HEK293T (cell line): ENCODE data around the gene ANXA6.

Experiments
- CTCF ChIA-PET: fragments of 350-600 bp; formaldehyde crosslinking; extraction: SDS; loops from one replicate; lab custom pipeline; 2021; ENCODE audit warnings: antibody characterized with exemption, inconsistent platforms; lab: Yijun Ruan, JAX
- POLR2A ChIA-PET: fragments of 350-600 bp; formaldehyde crosslinking; extraction: SDS; loops from one replicate; lab custom pipeline; 2020; ENCODE audit warnings: antibody characterized with exemption, inconsistent platforms; lab: Yijun Ruan, JAX
- DNase-seq: peaks from one replicate; pipeline ENCODE4 v3.0.0; 2012; ENCODE audit warnings: mixed read lengths; ENCODE audit errors: extremely low spot score
- ARNT ChIP-seq: fragments of 450-650 bp; IDR thresholded peaks from 2 replicates; pipeline ENCODE4 v1.6.1; 2017; ENCODE audit warnings: mild to moderate bottlenecking
- BHLHE40 ChIP-seq: fragments of 450-650 bp; IDR thresholded peaks from 2 replicates; pipeline ENCODE4 v1.6.1; 2016; ENCODE audit warnings: mild to moderate bottlenecking, moderate library complexity, borderline replicate concordance
- CTBP1 ChIP-seq: fragments of 450-650 bp; IDR thresholded peaks from 2 replicates; pipeline ENCODE4 v1.6.1; 2016; ENCODE audit warnings: borderline replicate concordance
- ELF4 ChIP-seq: fragments of 450-650 bp; IDR thresholded peaks from 2 replicates; pipeline ENCODE4 v1.6.1; 2017; ENCODE audit warnings: antibody characterized with exemption
- FOXA1 ChIP-seq: fragments of 450-650 bp; IDR thresholded peaks from 2 replicates; pipeline ENCODE4 v1.6.1; 2016; ENCODE audit warnings: mild to moderate bottlenecking
- FOXK2 ChIP-seq: fragments of 450-650 bp; IDR thresholded peaks from 2 replicates; pipeline ENCODE4 v1.6.1; 2016; ENCODE audit warnings: mild to moderate bottlenecking
- FOXM1 ChIP-seq: fragments of 450-650 bp; IDR thresholded peaks from 2 replicates; pipeline ENCODE4 v1.6.1; 2017; ENCODE audit warnings: mild to moderate bottlenecking, borderline replicate concordance
- HDGF ChIP-seq: fragments of 450-650 bp; IDR thresholded peaks from 2 replicates; pipeline ENCODE4 v1.6.1; 2017; ENCODE audit warnings: antibody characterized with exemption, borderline replicate concordance
- L3MBTL2 ChIP-seq: fragments of 450-650 bp; conservative IDR thresholded peaks from 2 replicates; pipeline ENCODE4 v1.6.1; 2016; ENCODE audit warnings: mild to moderate bottlenecking
- LEF1 ChIP-seq: fragments of 450-650 bp; IDR thresholded peaks from 2 replicates; pipeline ENCODE4 v1.6.1; 2017; ENCODE audit warnings: mild to moderate bottlenecking, borderline replicate concordance
- NFRKB ChIP-seq: fragments of 450-650 bp; IDR thresholded peaks from 2 replicates; pipeline ENCODE4 v1.6.1; 2016; ENCODE audit warnings: mild to moderate bottlenecking, moderate library complexity
- SP1 ChIP-seq: fragments of 450-650 bp; IDR thresholded peaks from 2 replicates; pipeline ENCODE4 v1.6.1; 2017
- SUZ12 ChIP-seq: fragments of 450-650 bp; IDR thresholded peaks from 2 replicates; pipeline ENCODE4 v1.6.1; 2016; ENCODE audit warnings: mild to moderate bottlenecking
- TARDBP ChIP-seq: fragments of 450-650 bp; IDR thresholded peaks from 2 replicates; pipeline ENCODE4 v1.6.1; 2016
- ZNF384 ChIP-seq: fragments of 450-650 bp; IDR thresholded peaks from 2 replicates; pipeline ENCODE4 v1.6.1; 2016
- TF ChIP-seq, protein P1 (sequence below): fragments of 450-650 bp; IDR thresholded peaks from 2 replicates; pipeline ENCODE4 v1.6.1; 2016

The ANXA6 gene

DNA sequence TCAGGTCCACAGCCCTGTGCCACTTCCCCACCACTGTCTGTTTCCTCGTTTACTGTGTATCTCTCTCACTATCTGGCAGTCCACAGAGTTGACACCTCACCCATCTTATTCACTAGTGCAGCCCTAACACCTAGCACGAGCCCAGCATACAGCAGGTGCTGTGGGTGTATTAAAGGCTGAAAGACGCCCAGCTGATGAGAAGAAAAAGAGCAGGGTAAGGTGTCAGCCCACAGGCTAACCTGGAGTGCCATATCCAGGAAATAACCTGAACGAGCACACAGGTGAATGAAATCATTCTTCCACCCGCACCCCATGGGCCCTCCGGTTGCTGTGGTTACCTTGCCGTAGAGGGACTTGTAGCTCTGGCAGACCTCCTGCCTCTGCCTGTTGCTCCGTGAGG is 18.6 kb downstream of the ANXA6 start:
- DNase-seq: no peak
- ChIA-PET CTCF (no interaction called here), POLR2A (no interaction called here)
- TF ChIP-seq SP1: no peak
- TF ChIP-seq NFRKB: no peak
- no peak for TF ChIP-seq FOXA1
- no peak for TF ChIP-seq LEF1
- no peak for TF ChIP-seq SUZ12
- TF ChIP-seq HDGF: no peak
- TF ChIP-seq, protein P1, sequence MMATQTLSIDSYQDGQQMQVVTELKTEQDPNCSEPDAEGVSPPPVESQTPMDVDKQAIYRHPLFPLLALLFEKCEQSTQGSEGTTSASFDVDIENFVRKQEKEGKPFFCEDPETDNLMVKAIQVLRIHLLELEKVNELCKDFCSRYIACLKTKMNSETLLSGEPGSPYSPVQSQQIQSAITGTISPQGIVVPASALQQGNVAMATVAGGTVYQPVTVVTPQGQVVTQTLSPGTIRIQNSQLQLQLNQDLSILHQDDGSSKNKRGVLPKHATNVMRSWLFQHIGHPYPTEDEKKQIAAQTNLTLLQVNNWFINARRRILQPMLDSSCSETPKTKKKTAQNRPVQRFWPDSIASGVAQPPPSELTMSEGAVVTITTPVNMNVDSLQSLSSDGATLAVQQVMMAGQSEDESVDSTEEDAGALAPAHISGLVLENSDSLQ: no peak
- TF ChIP-seq FOXM1: no peak
- no peak for TF ChIP-seq ELF4
- no peak for TF ChIP-seq TARDBP
- no peak for TF ChIP-seq CTBP1
- no peak for TF ChIP-seq ZNF384
- TF ChIP-seq FOXK2: no peak

DNA sequence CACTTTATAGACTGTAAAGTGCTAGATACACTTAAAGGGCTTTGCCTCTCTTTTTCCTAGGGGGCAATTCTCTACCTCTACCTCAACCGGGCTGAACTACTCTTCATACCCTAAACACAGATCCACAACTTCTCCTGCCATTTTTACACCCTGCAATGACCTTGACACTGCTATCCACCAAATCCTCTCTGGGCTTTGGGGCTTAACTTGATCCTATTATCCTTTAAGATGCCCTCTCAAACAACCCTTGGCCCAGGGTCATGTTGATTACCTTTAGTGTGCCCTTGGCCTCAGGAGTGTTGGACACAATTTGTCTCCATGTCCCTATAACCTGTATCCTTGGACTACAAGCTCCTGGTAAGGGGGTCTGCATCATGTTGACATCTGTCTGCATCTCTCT is 19.5 kb downstream of the ANXA6 start:
- no peak for DNase-seq
- ChIA-PET CTCF (no interaction called here), POLR2A (no interaction called here)
- TF ChIP-seq ARNT (no peak), CTBP1 (no peak), LEF1 (no peak), FOXA1 (no peak)
- TF ChIP-seq, protein P1: no peak

DNA sequence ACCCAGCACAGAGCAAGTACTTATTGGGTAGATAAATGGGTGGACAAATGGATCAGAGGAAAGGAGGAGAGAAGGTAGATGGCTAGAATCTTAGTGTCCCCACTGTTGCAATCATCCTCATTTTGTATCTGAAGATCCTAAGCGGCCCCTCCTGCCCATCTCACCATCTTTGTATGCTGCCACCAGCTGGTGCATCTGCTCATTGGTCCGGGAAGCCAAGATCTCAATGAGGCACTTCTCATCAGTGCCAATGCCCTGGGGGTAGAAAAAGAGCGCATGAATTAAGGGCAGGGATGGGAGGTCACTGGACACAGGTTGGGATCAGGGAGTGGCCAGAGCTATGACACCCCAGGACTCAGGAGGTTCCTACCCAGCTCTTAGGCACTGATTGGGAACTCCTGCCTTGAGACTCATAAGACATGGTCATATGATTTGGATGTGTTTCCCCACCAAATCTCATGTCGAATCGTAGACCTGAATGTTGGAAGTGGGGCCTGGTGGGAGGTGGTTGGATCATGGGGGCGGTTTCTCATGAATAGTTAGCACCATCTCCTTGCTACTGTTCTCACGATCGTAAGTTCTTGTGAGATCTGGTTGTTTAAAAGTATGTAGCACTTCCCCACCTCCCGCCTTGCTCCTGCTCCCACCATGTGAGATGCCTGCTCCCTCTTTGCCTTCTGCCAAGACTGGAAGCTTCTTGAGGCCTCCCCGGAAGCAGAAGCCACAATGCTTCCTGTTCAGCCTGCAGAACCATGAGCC is 20.3 kb downstream of the ANXA6 start:
- TF ChIP-seq FOXA1 (no peak), NFRKB (no peak), ZNF384 (no peak), FOXM1 (no peak), LEF1 (no peak), HDGF (no peak), SUZ12 (no peak), SP1 (no peak), ELF4 (no peak), FOXK2 (no peak), L3MBTL2 (no peak), ARNT (no peak), CTBP1 (no peak), TARDBP (no peak), BHLHE40 (no peak)
- TF ChIP-seq, protein P1: no peak
- CTCF ChIA-PET: interaction anchor here (0.6 kb wide), 1 partner anchor 90 kb away, joined by 4 read pairs; no protein-coding TSS in a partner anchor
- no peak for DNase-seq
- POLR2A ChIA-PET: no interaction called here

DNA sequence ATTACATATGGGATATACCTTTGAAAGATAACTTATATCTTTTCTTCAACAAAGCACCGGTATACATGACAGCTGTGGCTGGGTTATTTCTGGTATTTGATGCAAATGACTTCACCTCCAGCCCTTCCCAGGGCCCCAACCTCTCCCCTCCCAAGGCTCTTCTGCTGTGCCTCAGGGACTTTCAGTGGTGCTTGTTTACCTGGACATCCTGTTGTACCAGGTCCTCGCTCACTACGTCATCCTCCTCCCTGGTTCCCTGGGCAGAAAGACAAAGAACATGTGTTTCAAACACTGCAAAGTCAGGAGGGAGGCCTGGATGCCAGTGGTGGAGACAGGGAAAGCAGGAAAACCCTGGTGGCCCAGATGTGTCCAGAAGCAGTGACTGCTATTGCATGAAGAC is 23.4 kb downstream of the ANXA6 start:
- DNase-seq: no peak
- ChIA-PET CTCF (interaction anchor here (0.6 to 1.4 kb wide), 2 partner anchors 8 to 16 kb away, joined by 3 to 7 read pairs; no protein-coding TSS in a partner anchor), POLR2A (no interaction called here)

DNA sequence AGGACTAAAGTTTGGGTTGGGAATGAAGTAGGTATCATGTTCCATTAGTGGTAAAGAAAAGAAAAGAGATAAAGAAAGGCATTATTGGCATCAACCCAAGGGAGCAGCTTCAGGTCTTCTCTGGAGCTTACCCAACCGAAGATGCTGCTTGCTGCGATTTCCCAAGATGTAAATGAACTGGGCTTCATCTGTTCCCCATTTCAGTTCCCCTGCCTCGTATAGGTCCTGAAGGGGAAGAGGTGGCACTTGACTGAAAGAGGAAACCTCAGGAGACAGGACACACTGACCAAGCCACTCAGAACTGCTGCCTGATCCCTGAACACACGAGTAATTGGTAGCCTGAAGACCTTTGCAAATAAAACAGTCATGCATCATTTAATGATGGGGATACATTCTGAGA is 24.6 kb downstream of the ANXA6 start:
- no peak for TF ChIP-seq SUZ12
- TF ChIP-seq L3MBTL2: no peak
- TF ChIP-seq HDGF: no peak
- TF ChIP-seq SP1: no peak
- TF ChIP-seq TARDBP: no peak
- no peak for TF ChIP-seq CTBP1
- TF ChIP-seq ELF4: no peak
- no peak for TF ChIP-seq NFRKB
- TF ChIP-seq ZNF384: no peak
- TF ChIP-seq FOXM1: no peak
- TF ChIP-seq FOXK2: no peak
- TF ChIP-seq LEF1: no peak
- no peak for TF ChIP-seq FOXA1
- POLR2A ChIA-PET: interaction anchor here (2.1 kb wide), 1 partner anchor 24 kb away, joined by 6 read pairs; the partner anchor contains the start of gene ANXA6

More for the DNA sequence above, 23.4 kb downstream of the ANXA6 start:
- TF ChIP-seq ZNF384 (no peak), NFRKB (no peak), SP1 (no peak), TARDBP (no peak), L3MBTL2 (no peak), LEF1 (no peak), HDGF (no peak), SUZ12 (no peak), CTBP1 (no peak), ARNT (no peak), FOXK2 (no peak), ELF4 (no peak), BHLHE40 (no peak), FOXM1 (no peak), FOXA1 (no peak)
- TF ChIP-seq, protein P1: no peak

More for the DNA sequence above, 24.6 kb downstream of the ANXA6 start:
- no peak for DNase-seq
- CTCF ChIA-PET: no interaction called here
